B cell (primary cell): Measurements from ENCODE around the gene NKD2. TPM values are rescaled to one million over a fixed set of nuclear protein-coding genes. Genes with fewer than 3 reads are reported as not detected.

Experiments
- ATAC-seq: fragments of 200-7000 bp; cut with Tn5 transposase; one replicate; pipeline ENCODE4 v1.10.0; 2021; ENCODE audit warnings: low read depth, mild to moderate bottlenecking, moderate number of reproducible peaks, moderate library complexity
- CTCF ChIA-PET: fragments of 350-600 bp; sonication (Branson Sonifier 250); formaldehyde crosslinking; loops from one replicate; lab custom pipeline; 2021; ENCODE audit warnings: antibody characterized with exemption, inconsistent platforms; lab: Charles Lee
- POLR2A ChIA-PET: fragments of 350-600 bp; sonication (Branson Sonifier 250); formaldehyde crosslinking; loops from one replicate; lab custom pipeline; 2021; ENCODE audit warnings: antibody characterized with exemption; lab: Charles Lee
- DNase-seq: peaks from one replicate; pipeline ENCODE4 v3.0.0; 2013
- H2AFZ ChIP-seq: 2 replicates; pipeline ENCODE4 v1.6.1; 2012; ENCODE audit warnings: mild to moderate bottlenecking, low read depth, low read length; ENCODE audit not compliant: insufficient read depth, poor library complexity, severe bottlenecking
- H3K27ac ChIP-seq, 2 donors: 1 replicate in 1 of 2; 2 replicates in 1 of 2; pipeline ENCODE4 v1.5.1; 2012 to 2013; ENCODE audit warnings: low read length in 2 of 2, mild to moderate bottlenecking in 2 of 2, moderate library complexity in 1 of 2
- H3K27me3 ChIP-seq, 4 experiments: fragments of 200-600 bp in 1 of 4; sonication (generic) in 1 of 4; replicated peaks in 1 of 4; 1 replicate in 2 of 4; 2 replicates in 2 of 4; pipeline versions ENCODE4 v1.6.1 to v1.7.0; 2013 to 2016; ENCODE audit warnings: low read length in 3 of 4, mild to moderate bottlenecking in 2 of 4, mixed read lengths in 1 of 4, moderate library complexity in 1 of 4; ENCODE audit not compliant: insufficient read depth in 4 of 4, control insufficient read depth in 3 of 4; ENCODE audit errors: control extremely low read depth in 1 of 4
- H3K36me3 ChIP-seq, 2 experiments: replicated peaks in 1 of 2; 1 replicate in 1 of 2; 2 replicates in 1 of 2; pipeline versions ENCODE4 v1.6.1 to v1.7.1; 2013; ENCODE audit warnings: low read length in 1 of 2; ENCODE audit not compliant: insufficient read depth in 2 of 2, control insufficient read depth in 1 of 2; ENCODE audit errors: control extremely low read depth in 1 of 2, extremely low read depth in 1 of 2
- H3K4me1 ChIP-seq, 2 donors: fragments of 200-600 bp in 1 of 2; sonication (generic) in 1 of 2; 1 replicate in 1 of 2; 2 replicates in 1 of 2; pipeline versions ENCODE4 v1.5.1 to v1.6.1; 2013 to 2017; ENCODE audit warnings: low read length in 2 of 2; ENCODE audit not compliant: control insufficient read depth in 2 of 2, insufficient read depth in 2 of 2
- H3K4me2 ChIP-seq: replicated peaks from 2 replicates; pipeline ENCODE3; 2012; ENCODE audit warnings: mild to moderate bottlenecking, low read depth, low read length; ENCODE audit not compliant: poor library complexity, severe bottlenecking
- H3K4me3 ChIP-seq, 5 experiments: fragments of 200-600 bp in 1 of 5; sonication (generic) in 1 of 5; 1 replicate in 3 of 5; 2 replicates in 2 of 5; pipeline versions ENCODE4 v1.5.1 to v1.7.0; 2011 to 2016; ENCODE audit warnings: low read length in 4 of 5, mild to moderate bottlenecking in 4 of 5, low read depth in 2 of 5, control low read depth in 1 of 5, moderate library complexity in 1 of 5; ENCODE audit not compliant: insufficient read depth in 1 of 5; ENCODE audit errors: control extremely low read depth in 1 of 5, extremely low read depth in 1 of 5
- H3K79me2 ChIP-seq: fragments of 200-600 bp; sonication (generic); one replicate; pipeline ENCODE4 v1.6.0; 2016; ENCODE audit warnings: low read length; ENCODE audit not compliant: control insufficient read depth, insufficient read depth
- H3K9ac ChIP-seq: fragments of 200-600 bp; sonication (generic); 2 replicates; pipeline ENCODE4 v1.6.1; 2017; ENCODE audit warnings: mild to moderate bottlenecking, low read length, moderate library complexity
- H3K9me3 ChIP-seq, 3 donors: one replicate each; pipeline versions ENCODE4 v1.6.1 to v1.7.1; 2013; ENCODE audit warnings: low read length in 2 of 3; ENCODE audit not compliant: control insufficient read depth in 2 of 3, insufficient read depth in 1 of 3; ENCODE audit errors: control extremely low read depth in 1 of 3
- H4K20me1 ChIP-seq: 2 replicates; pipeline ENCODE4 v1.6.0; 2012; ENCODE audit warnings: mild to moderate bottlenecking, low read length; ENCODE audit not compliant: insufficient read depth, control insufficient read depth, poor library complexity, severe bottlenecking
- H3K27ac Mint-ChIP-seq: one replicate; pipeline ENCODE4 v1.8.0; 2021; ENCODE audit warnings: mixed read lengths
- H3K27me3 Mint-ChIP-seq: one replicate; pipeline ENCODE4 v1.8.0; 2021; ENCODE audit warnings: mixed read lengths
- H3K4me1 Mint-ChIP-seq: one replicate; pipeline ENCODE4 v1.8.0; 2021; ENCODE audit warnings: mixed read lengths
- H3K4me3 Mint-ChIP-seq: one replicate; pipeline ENCODE4 v1.8.0; 2021; ENCODE audit warnings: mixed read lengths
- H3K9me3 Mint-ChIP-seq: one replicate; pipeline ENCODE4 v1.8.0; 2022; ENCODE audit warnings: mixed read lengths; ENCODE audit not compliant: insufficient read depth
- EZH2 ChIP-seq: IDR thresholded peaks from 2 replicates; pipeline ENCODE4 v1.6.1; 2012; ENCODE audit warnings: borderline replicate concordance, low read depth, mild to moderate bottlenecking, moderate library complexity, low read length; ENCODE audit not compliant: insufficient read depth, poor library complexity, severe bottlenecking
- WGBS: methylation state at CpG from one replicate; pipeline ENCODE4 v1.1.5; 2013; ENCODE audit warnings: missing lambda C conversion rate; ENCODE audit not compliant: insufficient coverage; 5-methylcytosine and 5-hydroxymethylcytosine counted together
- intact Hi-C: fragments of 100-400 bp; cut with micrococcal nuclease; formaldehyde crosslinking; loops from one replicate; pipeline ENCODE4 v1.10.0; 2022
- polyA plus RNA-seq: library from polyadenylated mRNA; depleted of rRNA; stranded (reverse); fragments of >200 nt; gene quantifications from 2 replicates; pipeline ENCODE4 v1.2.3, GENCODE V29; 2012
- total RNA-seq, 2 donors: library from RNA; stranded (reverse); fragments of 120-200 nt in 1 of 2; gene quantifications; 1 replicate in 1 of 2; 2 replicates in 1 of 2; pipeline versions ENCODE4 v1.2.3 to v1.2.4, GENCODE V29; 2013 to 2022
- TF ChIP-seq, protein P1 (sequence below): fragments of 200-600 bp; IDR thresholded peaks from one replicate; pipeline ENCODE4 v1.8.0; 2022; ENCODE audit warnings: antibody characterized with exemption, mild to moderate bottlenecking

NKD2 gene
- total and polyA plus RNA-seq, 2 donors (not counting 1 experiment from before 2014, with no cell fraction given), result 0.12 to 0.34 TPM

GRCh38 chr5:1052076-1052475 lies 43.5 kb downstream of the NKD2 start:
- H3K9me3 Mint-ChIP-seq, result peaks cover 5% of the 10 kb centered on the region
- CTCF ChIA-PET, result no interaction called here
- WGBS, result 86% methylated on average over 17 of the region's 17 CpGs
- TF ChIP-seq, protein P1, sequence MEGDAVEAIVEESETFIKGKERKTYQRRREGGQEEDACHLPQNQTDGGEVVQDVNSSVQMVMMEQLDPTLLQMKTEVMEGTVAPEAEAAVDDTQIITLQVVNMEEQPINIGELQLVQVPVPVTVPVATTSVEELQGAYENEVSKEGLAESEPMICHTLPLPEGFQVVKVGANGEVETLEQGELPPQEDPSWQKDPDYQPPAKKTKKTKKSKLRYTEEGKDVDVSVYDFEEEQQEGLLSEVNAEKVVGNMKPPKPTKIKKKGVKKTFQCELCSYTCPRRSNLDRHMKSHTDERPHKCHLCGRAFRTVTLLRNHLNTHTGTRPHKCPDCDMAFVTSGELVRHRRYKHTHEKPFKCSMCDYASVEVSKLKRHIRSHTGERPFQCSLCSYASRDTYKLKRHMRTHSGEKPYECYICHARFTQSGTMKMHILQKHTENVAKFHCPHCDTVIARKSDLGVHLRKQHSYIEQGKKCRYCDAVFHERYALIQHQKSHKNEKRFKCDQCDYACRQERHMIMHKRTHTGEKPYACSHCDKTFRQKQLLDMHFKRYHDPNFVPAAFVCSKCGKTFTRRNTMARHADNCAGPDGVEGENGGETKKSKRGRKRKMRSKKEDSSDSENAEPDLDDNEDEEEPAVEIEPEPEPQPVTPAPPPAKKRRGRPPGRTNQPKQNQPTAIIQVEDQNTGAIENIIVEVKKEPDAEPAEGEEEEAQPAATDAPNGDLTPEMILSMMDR, result no peak
- no peak for TF ChIP-seq EZH2
- no peak overlapping the region for H3K4me3 Mint-ChIP-seq
- Histone ChIP-seq H3K27me3 (no peaks in the 10 kb centered on the region), H3K4me1 (no peaks in the 10 kb centered on the region), H3K9ac (no peak overlapping the region), H4K20me1 (no peaks in the 10 kb centered on the region), H3K9me3 (no peaks in the 10 kb centered on the region), H3K36me3 (peaks cover 0 to 3% of the 10 kb centered on the region in 2 experiments), H2AFZ (no peak overlapping the region), H3K4me3 (no peak overlapping the region), H3K79me2 (no peaks in the 10 kb centered on the region), H3K4me2 (no peak overlapping the region), H3K27ac (no peak overlapping the region)
- intact Hi-C loops, result no loop called here
- no peak for DNase-seq
- H3K4me1 Mint-ChIP-seq, result no peaks in the 10 kb centered on the region
- no peak for ATAC-seq
- H3K27me3 Mint-ChIP-seq, result no peaks in the 10 kb centered on the region
- H3K27ac Mint-ChIP-seq, result no peak overlapping the region
- POLR2A ChIA-PET, result no interaction called here

GRCh38 chr5:1052641-1053390 lies 44.2 kb downstream of the NKD2 start:
- Histone ChIP-seq H3K4me3 (no peak overlapping the region), H3K9ac (no peak overlapping the region), H3K79me2 (no peaks in the 10 kb centered on the region), H4K20me1 (no peaks in the 10 kb centered on the region), H3K27ac (no peak overlapping the region), H3K4me2 (no peak overlapping the region), H3K36me3 (peaks cover 0 to 3% of the 10 kb centered on the region in 2 experiments), H3K27me3 (no peaks in the 10 kb centered on the region), H2AFZ (no peak overlapping the region), H3K9me3 (no peaks in the 10 kb centered on the region), H3K4me1 (no peaks in the 10 kb centered on the region)
- 90% methylated on average over 25 of the region's 29 CpGs for WGBS
- Mint-ChIP-seq H3K4me3 (no peak overlapping the region), H3K27me3 (no peaks in the 10 kb centered on the region), H3K9me3 (no peaks in the 10 kb centered on the region), H3K27ac (no peak overlapping the region), H3K4me1 (no peaks in the 10 kb centered on the region)
- DNase-seq (no peak), ATAC-seq (no peak)
- POLR2A ChIA-PET, result no interaction called here
- intact Hi-C loops, result no loop called here
- TF ChIP-seq, protein P1, result no peak
- TF ChIP-seq EZH2, result no peak
- CTCF ChIA-PET, result no interaction called here
